ENCODE data around the gene ZNF609. TPM values are rescaled to one million over a fixed set of nuclear protein-coding genes. Genes with fewer than 3 reads are reported as not detected.
A peak's percentile ranks its signal among the peaks of the same experiment; 100 is the strongest.

The ZNF609 gene
- total and polyA plus RNA-seq, 4 donors = 8.1 to 54.2 (median 22.0) TPM

GRCh38 chr15:64650552-64650951, 190.2 kb downstream of the ZNF609 start:
- WGBS, 2 donors = 85 to 97% methylated on average over 1 of the region's 1 CpG
- no peak for TF ChIP-seq CTCF (IDR thresholded peaks at IDR 0.05; ENCODE audit: control extremely low read depth, extremely low read depth)

GRCh38 chr15:64651601-64652191, 191.3 kb downstream of the ZNF609 start:
- DNase-seq = no peak
- WGBS, 2 donors = 48 to 57% methylated on average over 4 of the region's 4 CpGs
- TF ChIP-seq CTCF (IDR thresholded peaks at IDR 0.05; ENCODE audit: control extremely low read depth, extremely low read depth) = no peak
- no peak overlapping the region for H3K9ac ChIP-seq (ENCODE audit: insufficient read depth in 1 of 2, low read length in 2 of 2)
- no peak for ATAC-seq (ENCODE audit: insufficient read depth, low FRiP score)
- H3K9me3 ChIP-seq (ENCODE audit: control insufficient read depth in 4 of 4, insufficient read depth in 3 of 4, low read length in 3 of 4) = no peaks in the 10 kb centered on the region
- no peaks in the 10 kb centered on the region for H3K4me1 ChIP-seq (ENCODE audit: control insufficient read depth in 5 of 5, insufficient read depth in 5 of 5, low read length in 5 of 5)
- no peaks in the 10 kb centered on the region for H3K27me3 ChIP-seq (ENCODE audit: control insufficient read depth in 3 of 3, insufficient read depth in 3 of 3, low read length in 2 of 3)
- no peaks in the 10 kb centered on the region for H3K36me3 ChIP-seq (ENCODE audit: control insufficient read depth in 4 of 4, insufficient read depth in 4 of 4, low read length in 4 of 4)
- H3K4me3 ChIP-seq = no peak overlapping the region
- peak overlapping the region in 1 of 2 donors; percentile 67 for H3K27ac ChIP-seq (ENCODE audit: low read depth in 1 of 2, low read length in 1 of 2)

More at GRCh38 chr15:64650552-64650951, 190.2 kb downstream of the ZNF609 start:
- no peak for DNase-seq
- Histone ChIP-seq H3K27ac (ENCODE audit: low read depth in 1 of 2, low read length in 1 of 2) (no peak overlapping the region), H3K9ac (ENCODE audit: insufficient read depth in 1 of 2, low read length in 2 of 2) (peak overlapping the region in 1 of 2 donors; percentile 28), H3K27me3 (ENCODE audit: control insufficient read depth in 3 of 3, insufficient read depth in 3 of 3, low read length in 2 of 3) (no peaks in the 10 kb centered on the region), H3K4me1 (ENCODE audit: control insufficient read depth in 5 of 5, insufficient read depth in 5 of 5, low read length in 5 of 5) (no peaks in the 10 kb centered on the region), H3K4me3 (no peak overlapping the region), H3K36me3 (ENCODE audit: control insufficient read depth in 4 of 4, insufficient read depth in 4 of 4, low read length in 4 of 4) (no peaks in the 10 kb centered on the region), H3K9me3 (ENCODE audit: control insufficient read depth in 4 of 4, insufficient read depth in 3 of 4, low read length in 3 of 4) (no peaks in the 10 kb centered on the region)
- ATAC-seq (ENCODE audit: insufficient read depth, low FRiP score) = no peak

GRCh38 chr15:64653757-64654156, 193.4 kb downstream of the ZNF609 start:
- Histone ChIP-seq H3K9ac (ENCODE audit: insufficient read depth in 1 of 2, low read length in 2 of 2) (no peak overlapping the region), H3K36me3 (ENCODE audit: control insufficient read depth in 4 of 4, insufficient read depth in 4 of 4, low read length in 4 of 4) (no peaks in the 10 kb centered on the region), H3K4me1 (ENCODE audit: control insufficient read depth in 5 of 5, insufficient read depth in 5 of 5, low read length in 5 of 5) (no peaks in the 10 kb centered on the region), H3K27ac (ENCODE audit: low read depth in 1 of 2, low read length in 1 of 2) (no peak overlapping the region), H3K4me3 (no peak overlapping the region), H3K27me3 (ENCODE audit: control insufficient read depth in 3 of 3, insufficient read depth in 3 of 3, low read length in 2 of 3) (no peaks in the 10 kb centered on the region), H3K9me3 (ENCODE audit: control insufficient read depth in 4 of 4, insufficient read depth in 3 of 4, low read length in 3 of 4) (no peaks in the 10 kb centered on the region)
- 65 to 71% methylated on average over 3 of the region's 3 CpGs for WGBS, 2 donors
- TF ChIP-seq CTCF (IDR thresholded peaks at IDR 0.05; ENCODE audit: control extremely low read depth, extremely low read depth) = no peak
- DNase-seq (peak in 2 of 3 donors; percentile 45), ATAC-seq (ENCODE audit: insufficient read depth, low FRiP score) (no peak)

- no peak for TF ChIP-seq CTCF (IDR thresholded peaks at IDR 0.05; ENCODE audit: control extremely low read depth, extremely low read depth)
- WGBS, 2 donors = 60 to 84% methylated on average over 2 of the region's 2 CpGs
- no peak for DNase-seq
- Histone ChIP-seq H3K27me3 (ENCODE audit: control insufficient read depth in 3 of 3, insufficient read depth in 3 of 3, low read length in 2 of 3) (no peaks in the 10 kb centered on the region), H3K36me3 (ENCODE audit: control insufficient read depth in 4 of 4, insufficient read depth in 4 of 4, low read length in 4 of 4) (no peaks in the 10 kb centered on the region), H3K27ac (ENCODE audit: low read depth in 1 of 2, low read length in 1 of 2) (no peak overlapping the region), H3K9me3 (ENCODE audit: control insufficient read depth in 4 of 4, insufficient read depth in 3 of 4, low read length in 3 of 4) (no peaks in the 10 kb centered on the region), H3K4me1 (ENCODE audit: control insufficient read depth in 5 of 5, insufficient read depth in 5 of 5, low read length in 5 of 5) (no peaks in the 10 kb centered on the region), H3K9ac (ENCODE audit: insufficient read depth in 1 of 2, low read length in 2 of 2) (no peak overlapping the region), H3K4me3 (no peak overlapping the region)
- no peak for ATAC-seq (ENCODE audit: insufficient read depth, low FRiP score)
Observed at GRCh38 chr15:64656508-64656907, 196.1 kb downstream of the ZNF609 start.
